CD14-positive monocyte (primary cell): ENCODE results near the gene CCDC102B. TPM values are rescaled to one million over a fixed set of nuclear protein-coding genes. Genes with fewer than 3 reads are reported as not detected.
"Not testable (repeated sequence)": the region's sequence is repeated elsewhere in the genome, so short reads cannot be mapped to it uniquely, and the experiment has no call there.

Experiments used
- DNase-seq, 3 donors: peaks; one replicate each; pipeline ENCODE4 v3.0.0-alpha.2; 2011 to 2022
- H2AFZ ChIP-seq: 2 replicates; pipeline ENCODE4 v1.6.0; 2012; ENCODE audit warnings: mild to moderate bottlenecking, low read depth, low read length, inconsistent platforms; ENCODE audit not compliant: insufficient read depth, poor library complexity, severe bottlenecking
- H3K27ac ChIP-seq, 2 donors: 1 replicate in 1 of 2; 2 replicates in 1 of 2; pipeline ENCODE4 v1.5.1; 2012 to 2013; ENCODE audit warnings: low read length in 2 of 2, control low read depth in 1 of 2, inconsistent platforms in 1 of 2, low read depth in 1 of 2, mild to moderate bottlenecking in 1 of 2
- H3K27me3 ChIP-seq, 2 donors: one replicate each; pipeline versions ENCODE4 v1.6.0 to v1.6.1; 2011 to 2013; ENCODE audit warnings: low read length in 2 of 2; ENCODE audit not compliant: control insufficient read depth in 2 of 2, insufficient read depth in 2 of 2
- H3K36me3 ChIP-seq, 2 donors: replicated peaks in 1 of 2; 1 replicate in 1 of 2; 2 replicates in 1 of 2; pipeline versions ENCODE4 v1.5.1 to v1.6.1; 2012 to 2013; ENCODE audit warnings: low read length in 2 of 2, control low read depth in 1 of 2, inconsistent platforms in 1 of 2, mild to moderate bottlenecking in 1 of 2; ENCODE audit not compliant: insufficient read depth in 2 of 2, control insufficient read depth in 1 of 2
- H3K4me1 ChIP-seq, 2 donors: 1 replicate in 1 of 2; 2 replicates in 1 of 2; pipeline versions ENCODE4 v1.5.1 to v1.6.1; 2012 to 2013; ENCODE audit warnings: low read length in 2 of 2, control low read depth in 1 of 2, inconsistent platforms in 1 of 2, mild to moderate bottlenecking in 1 of 2, moderate library complexity in 1 of 2; ENCODE audit not compliant: insufficient read depth in 2 of 2, control insufficient read depth in 1 of 2
- H3K4me2 ChIP-seq: replicated peaks from 2 replicates; pipeline ENCODE3; 2012; ENCODE audit warnings: low read length, moderate library complexity, mild to moderate bottlenecking; ENCODE audit not compliant: poor library complexity, severe bottlenecking; ENCODE audit errors: extremely low read depth
- H3K4me3 ChIP-seq, 3 experiments: fragments of 200-600 bp in 1 of 3; sonication (generic) in 1 of 3; replicated peaks in 1 of 3; 1 replicate in 2 of 3; 2 replicates in 1 of 3; pipeline ENCODE4 v1.5.1; 2011 to 2013; ENCODE audit warnings: low read length in 3 of 3, mild to moderate bottlenecking in 3 of 3, control low read depth in 2 of 3, low read depth in 2 of 3, inconsistent platforms in 1 of 3, moderate library complexity in 1 of 3
- H3K79me2 ChIP-seq: 2 replicates; pipeline ENCODE4 v1.6.0; 2012; ENCODE audit warnings: mild to moderate bottlenecking, control low read depth, inconsistent platforms, low read length, moderate library complexity; ENCODE audit not compliant: insufficient read depth
- H3K9ac ChIP-seq: 2 replicates; pipeline ENCODE4 v1.6.0; 2017; ENCODE audit warnings: low read length, mild to moderate bottlenecking; ENCODE audit not compliant: insufficient read depth, poor library complexity, severe bottlenecking
- H3K9me3 ChIP-seq, 2 donors: replicated peaks in 1 of 2; 1 replicate in 1 of 2; 2 replicates in 1 of 2; pipeline versions ENCODE4 v1.5.1 to v1.6.1; 2012 to 2013; ENCODE audit warnings: low read length in 2 of 2, control low read depth in 1 of 2; ENCODE audit not compliant: control insufficient read depth in 1 of 2, insufficient read depth in 1 of 2
- H4K20me1 ChIP-seq: 2 replicates; pipeline ENCODE4 v1.6.0; 2012; ENCODE audit warnings: mild to moderate bottlenecking, low read length, control low read depth, moderate library complexity; ENCODE audit not compliant: insufficient read depth
- H3K27ac Mint-ChIP-seq, 7 donors: one replicate each; pipeline ENCODE4 v1.8.0; 2020; ENCODE audit warnings: mild to moderate bottlenecking in 7 of 7, mixed read lengths in 7 of 7, moderate library complexity in 6 of 7, inconsistent platforms in 2 of 7
- H3K27me3 Mint-ChIP-seq, 3 donors: one replicate each; pipeline ENCODE4 v1.8.0; 2021 to 2022; ENCODE audit warnings: low read depth in 3 of 3, mild to moderate bottlenecking in 3 of 3, mixed read lengths in 3 of 3, moderate library complexity in 3 of 3, inconsistent platforms in 1 of 3
- H3K36me3 Mint-ChIP-seq, 2 donors: one replicate each; pipeline ENCODE4 v1.8.0; 2020; ENCODE audit warnings: mixed read lengths in 2 of 2, inconsistent platforms in 1 of 2, mild to moderate bottlenecking in 1 of 2
- H3K4me1 Mint-ChIP-seq: one replicate; pipeline ENCODE4 v1.8.0; 2020; ENCODE audit warnings: mild to moderate bottlenecking, mixed read lengths
- H3K4me3 Mint-ChIP-seq, 2 donors: one replicate each; pipeline ENCODE4 v1.8.0; 2020; ENCODE audit warnings: mild to moderate bottlenecking in 2 of 2, mixed read lengths in 2 of 2, moderate library complexity in 1 of 2
- H3K9me3 Mint-ChIP-seq, 7 donors: one replicate each; pipeline ENCODE4 v1.8.0; 2020 to 2022; ENCODE audit warnings: mixed read lengths in 7 of 7, mild to moderate bottlenecking in 6 of 7, moderate library complexity in 6 of 7, inconsistent platforms in 2 of 7
- CTCF ChIP-seq: fragments of 200-600 bp; IDR thresholded peaks from one replicate; pipeline ENCODE4 v1.8.0; 2022; ENCODE audit warnings: antibody characterized with exemption, mild to moderate bottlenecking
- WGBS: methylation state at CpG from one replicate; pipeline ENCODE4 v1.1.5; 2013; ENCODE audit warnings: missing lambda C conversion rate; ENCODE audit not compliant: insufficient coverage; 5-methylcytosine and 5-hydroxymethylcytosine counted together
- intact Hi-C, 2 donors: fragments of 100-400 bp; cut with micrococcal nuclease; formaldehyde crosslinking; loops; one replicate each; pipeline versions ENCODE4 v1.15.0 to v1.15.1; 2023
- polyA plus RNA-seq, 3 donors: library from polyadenylated mRNA; depleted of rRNA in 1 of 3; unstranded in 2 of 3; stranded (reverse) in 1 of 3; fragments of 300-500 nt in 2 of 3; fragments of >200 nt in 1 of 3; fragmentation: Illumina TruSeq in 2 of 3; gene quantifications; 1 replicate in 2 of 3; 2 replicates in 1 of 3; pipeline ENCODE4 v1.2.3, GENCODE V29; 2012 to 2021

CCDC102B gene
- polyA plus RNA-seq, 3 donors, result 0.34 to 1.4 TPM; not detected in 1

- H3K9me3 Mint-ChIP-seq, result peaks cover 0 to 7% (median 0%) of the 10 kb centered on the region in 7 donors
- H3K4me3 Mint-ChIP-seq, result no peak overlapping the region
- H3K4me1 ChIP-seq, result no peaks in the 10 kb centered on the region
- intact Hi-C loops, result no loop called here
- H3K36me3 Mint-ChIP-seq, result no peaks in the 10 kb centered on the region
- H3K27ac ChIP-seq, result no peak overlapping the region
- no peaks in the 10 kb centered on the region for H3K9me3 ChIP-seq
- H3K27me3 Mint-ChIP-seq, result no peaks in the 10 kb centered on the region
- TF ChIP-seq CTCF, result no peak
- no peaks in the 10 kb centered on the region for H3K79me2 ChIP-seq
- H3K9ac ChIP-seq, result no peak overlapping the region
- H3K27me3 ChIP-seq, result no peaks in the 10 kb centered on the region
- H3K4me2 ChIP-seq, result no peak overlapping the region
- no peak for DNase-seq
- H3K27ac Mint-ChIP-seq, result peak overlapping the region in 1 of 7 donors; percentile 63
- no peaks in the 10 kb centered on the region for H4K20me1 ChIP-seq
- H2AFZ ChIP-seq, result no peak overlapping the region
- H3K4me3 ChIP-seq, result no peak overlapping the region
- H3K36me3 ChIP-seq, result no peaks in the 10 kb centered on the region
- no peaks in the 10 kb centered on the region for H3K4me1 Mint-ChIP-seq
- WGBS, result 95% methylated on average over 3 of the region's 4 CpGs
Observed at GRCh38 chr18:68873003-68873402, 75.1 kb downstream of the CCDC102B start.

GRCh38 chr18:68874361-68874760, 76.5 kb downstream of the CCDC102B start:
- WGBS, result no CpG with 5 or more reads among the region's 1 CpG
- no peaks in the 10 kb centered on the region for H3K36me3 ChIP-seq
- no peaks in the 10 kb centered on the region for H3K27me3 ChIP-seq

GRCh38 chr18:68879947-68880346, 82.1 kb downstream of the CCDC102B start:
- H3K4me2 ChIP-seq, H2AFZ ChIP-seq, H3K4me1 Mint-ChIP-seq, H3K36me3 ChIP-seq, H3K27ac Mint-ChIP-seq, H4K20me1 ChIP-seq, H3K4me1 ChIP-seq, DNase-seq, H3K27me3 ChIP-seq, H3K4me3 Mint-ChIP-seq, H3K9ac ChIP-seq, H3K79me2 ChIP-seq, H3K4me3 ChIP-seq, H3K9me3 ChIP-seq, intact Hi-C loops, H3K36me3 Mint-ChIP-seq, H3K27me3 Mint-ChIP-seq, H3K27ac ChIP-seq: not testable (repeated sequence)
- 96% methylated on average over 5 of the region's 21 CpGs for WGBS
- peaks cover 0 to 16% (median 10%) of the 10 kb centered on the region in 7 donors for H3K9me3 Mint-ChIP-seq

More at GRCh38 chr18:68874361-68874760, 76.5 kb downstream of the CCDC102B start:
- Mint-ChIP-seq H3K4me1 (no peaks in the 10 kb centered on the region), H3K9me3 (peaks cover 0 to 10% (median 6%) of the 10 kb centered on the region in 7 donors), H3K27ac (no peak overlapping the region), H3K27me3 (no peaks in the 10 kb centered on the region), H3K36me3 (no peaks in the 10 kb centered on the region), H3K4me3 (no peak overlapping the region)
- no peak overlapping the region for H3K27ac ChIP-seq
- H3K4me3 ChIP-seq, result no peak overlapping the region
- H3K4me1 ChIP-seq, result no peaks in the 10 kb centered on the region
- H4K20me1 ChIP-seq, result no peaks in the 10 kb centered on the region
- DNase-seq, result no peak
- no peaks in the 10 kb centered on the region for H3K9me3 ChIP-seq
- H3K79me2 ChIP-seq, result no peaks in the 10 kb centered on the region
- no peak overlapping the region for H3K4me2 ChIP-seq
- intact Hi-C loops, result no loop called here
- no peak overlapping the region for H2AFZ ChIP-seq
- TF ChIP-seq CTCF, result no peak
- H3K9ac ChIP-seq, result no peak overlapping the region
